NCI-H748 treated with DMSO at 0.1 percent for 48 hours (cell line): ENCODE data around the gene BMP7.

Experiments
- DNase-seq: peaks from one replicate; lab custom pipeline; 2025; lab: John Stamatoyannopoulos, UW

Gene BMP7

DNA sequence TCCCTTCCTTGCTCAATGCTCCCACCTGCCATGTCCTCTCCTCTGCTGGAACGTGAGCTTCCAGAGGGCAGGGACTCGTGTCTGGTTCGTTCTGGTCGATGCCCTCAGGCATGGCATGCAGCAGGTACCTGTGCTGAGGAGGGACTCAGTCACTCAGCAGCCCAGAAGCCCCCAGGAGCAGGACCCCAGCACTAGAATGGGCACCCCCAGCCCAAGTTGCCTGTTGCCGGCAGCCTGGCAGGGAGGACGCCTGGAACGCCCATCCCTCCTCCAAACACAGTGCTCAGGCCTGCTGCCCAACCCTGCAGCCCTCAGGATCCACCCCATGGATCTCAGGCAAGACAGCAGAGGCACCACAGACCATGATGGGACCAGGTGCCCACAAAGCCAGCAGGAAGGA, 40.6 kb downstream of the BMP7 start:
- DNase-seq, result no peak

DNA sequence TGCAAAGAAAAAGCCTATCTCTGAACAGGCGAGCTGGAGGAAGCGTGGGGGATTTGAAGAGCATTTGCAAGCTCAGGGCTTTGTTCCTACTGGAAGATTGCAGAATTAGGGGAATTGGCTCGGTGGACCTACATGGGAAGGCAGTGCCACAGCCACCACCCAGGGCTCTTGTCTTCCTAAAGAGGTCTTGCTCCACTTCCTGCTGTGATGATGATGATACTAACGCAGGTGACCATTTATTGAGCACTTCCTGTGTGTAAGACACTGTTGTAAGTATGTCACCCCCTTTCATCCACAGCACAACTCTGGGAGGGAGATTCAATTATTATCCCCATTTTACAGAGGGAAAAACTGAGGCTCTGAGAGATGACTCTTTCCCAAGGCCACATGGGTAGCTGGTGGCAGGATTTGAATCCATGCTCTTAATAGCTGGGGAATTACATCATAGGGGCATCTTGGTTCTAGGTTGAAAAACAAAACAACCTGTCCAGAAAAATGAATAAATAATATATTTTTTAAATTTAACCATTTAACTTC, 41.2 kb downstream of the BMP7 start:
- DNase-seq, result no peak

DNA sequence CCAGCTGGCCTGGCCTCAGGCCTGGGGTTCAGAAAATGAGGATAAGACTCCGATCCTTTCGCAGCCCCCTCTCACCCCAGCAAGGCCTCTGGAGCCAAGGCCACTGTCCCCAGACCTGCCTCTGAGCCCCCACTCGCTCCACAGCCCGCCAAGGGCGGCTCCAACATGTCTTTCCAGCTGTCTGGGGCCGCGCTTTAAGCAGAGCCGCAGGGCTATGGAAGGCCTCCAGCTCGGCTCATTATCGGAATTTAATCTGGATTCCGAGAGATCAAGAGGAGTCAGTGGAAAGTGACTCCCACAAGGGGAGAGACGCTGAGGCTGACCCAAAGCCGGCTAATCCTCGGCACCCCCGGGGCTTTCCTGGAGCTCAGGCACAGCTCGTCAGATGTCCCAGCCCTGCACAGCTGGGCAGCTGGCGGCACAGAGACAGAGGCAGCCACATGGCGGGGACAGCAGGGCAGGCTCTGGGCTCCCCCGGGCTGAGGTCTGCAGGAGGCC, 41.8 kb downstream of the BMP7 start:
- DNase-seq, result no peak

DNA sequence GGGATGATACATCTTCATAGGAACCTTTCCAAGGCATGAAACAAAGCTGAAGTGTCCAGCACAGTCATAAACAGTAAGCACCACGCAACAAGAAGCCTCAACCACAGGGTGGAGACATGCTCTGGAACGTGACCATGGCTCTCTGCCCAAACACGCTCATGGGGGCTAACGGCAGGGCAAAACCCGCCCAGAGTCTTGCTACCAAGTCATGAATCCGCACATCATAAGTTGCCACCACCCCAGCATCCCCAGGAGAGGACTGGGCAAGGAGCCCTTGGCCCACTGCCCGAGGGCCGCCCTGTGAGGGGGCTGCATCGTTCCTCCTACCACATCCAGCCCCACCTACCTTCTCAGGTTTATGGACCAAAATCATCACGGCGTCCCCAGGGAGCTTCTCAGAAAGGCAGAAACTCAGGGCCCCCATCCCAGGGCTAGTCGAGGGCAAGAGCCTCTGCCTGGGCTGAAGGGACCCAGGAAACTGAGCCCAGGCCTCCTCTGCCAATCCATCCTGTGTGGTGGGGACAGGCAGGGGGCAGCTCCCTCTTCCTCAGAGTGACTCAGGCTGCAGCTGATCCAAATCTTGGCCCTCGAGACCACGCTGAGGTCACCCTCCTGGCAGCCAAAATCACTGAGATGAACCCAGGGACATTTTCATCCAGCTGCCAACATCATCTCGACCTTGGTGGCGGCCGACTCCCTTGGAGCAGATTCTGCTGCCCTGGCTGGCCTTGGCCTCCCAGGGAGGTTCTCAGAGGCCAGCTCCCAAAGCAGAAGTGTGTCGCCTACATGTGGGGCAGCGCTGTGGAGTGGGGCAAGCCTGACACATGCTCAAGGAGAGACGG, 42.6 kb downstream of the BMP7 start:
- no peak for DNase-seq

DNA sequence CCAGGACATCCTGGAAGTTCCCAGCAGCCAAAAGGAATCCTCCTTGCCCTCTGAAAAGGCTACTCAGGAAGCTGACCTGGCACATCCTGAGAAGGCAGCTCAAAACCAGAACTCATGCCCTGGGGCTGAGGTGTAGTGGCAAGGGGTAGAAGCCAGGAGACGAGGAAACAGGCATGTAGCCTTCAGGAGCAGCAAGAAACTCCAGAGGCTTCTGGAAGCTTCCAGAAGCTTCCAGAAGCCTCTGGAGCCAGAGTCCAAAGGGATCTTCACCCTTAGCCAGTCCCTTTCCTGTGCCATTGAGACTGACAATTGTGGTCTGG, 43.9 kb downstream of the BMP7 start:
- no peak for DNase-seq

DNA sequence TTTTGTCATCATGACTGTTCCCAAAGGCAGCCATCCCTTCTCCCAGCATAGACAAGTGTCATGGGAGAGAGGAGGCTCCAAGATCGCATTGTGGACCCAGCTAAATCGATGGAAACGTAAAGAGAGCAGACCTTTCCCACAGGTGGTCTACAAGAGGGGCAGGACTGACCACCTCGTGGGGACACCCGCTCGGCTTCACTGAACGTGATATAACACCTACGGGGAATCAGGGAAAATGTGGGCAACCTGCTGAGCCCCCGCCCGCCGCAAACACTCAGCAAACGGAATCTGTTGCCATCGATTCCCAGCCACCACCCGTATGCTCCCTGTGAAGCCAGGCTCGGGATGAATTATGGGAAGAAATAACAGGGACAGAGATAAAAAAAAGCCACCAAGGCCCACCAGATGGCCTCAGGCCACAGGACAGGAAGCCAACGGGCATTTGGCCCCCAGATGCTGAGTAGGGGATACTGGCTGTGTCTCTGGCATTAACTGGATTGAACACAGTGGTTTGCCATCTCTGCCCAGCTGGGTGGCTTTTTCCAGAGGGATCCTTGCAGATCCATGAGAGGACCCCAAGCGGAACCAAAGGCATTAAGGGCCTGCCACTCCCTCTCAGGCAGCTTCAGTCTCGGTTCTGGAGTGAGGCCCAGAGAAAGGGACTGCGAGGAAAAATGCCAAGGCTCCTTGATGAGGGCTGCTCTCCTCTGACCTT, 44.4 kb downstream of the BMP7 start:
- DNase-seq, result no peak

DNA sequence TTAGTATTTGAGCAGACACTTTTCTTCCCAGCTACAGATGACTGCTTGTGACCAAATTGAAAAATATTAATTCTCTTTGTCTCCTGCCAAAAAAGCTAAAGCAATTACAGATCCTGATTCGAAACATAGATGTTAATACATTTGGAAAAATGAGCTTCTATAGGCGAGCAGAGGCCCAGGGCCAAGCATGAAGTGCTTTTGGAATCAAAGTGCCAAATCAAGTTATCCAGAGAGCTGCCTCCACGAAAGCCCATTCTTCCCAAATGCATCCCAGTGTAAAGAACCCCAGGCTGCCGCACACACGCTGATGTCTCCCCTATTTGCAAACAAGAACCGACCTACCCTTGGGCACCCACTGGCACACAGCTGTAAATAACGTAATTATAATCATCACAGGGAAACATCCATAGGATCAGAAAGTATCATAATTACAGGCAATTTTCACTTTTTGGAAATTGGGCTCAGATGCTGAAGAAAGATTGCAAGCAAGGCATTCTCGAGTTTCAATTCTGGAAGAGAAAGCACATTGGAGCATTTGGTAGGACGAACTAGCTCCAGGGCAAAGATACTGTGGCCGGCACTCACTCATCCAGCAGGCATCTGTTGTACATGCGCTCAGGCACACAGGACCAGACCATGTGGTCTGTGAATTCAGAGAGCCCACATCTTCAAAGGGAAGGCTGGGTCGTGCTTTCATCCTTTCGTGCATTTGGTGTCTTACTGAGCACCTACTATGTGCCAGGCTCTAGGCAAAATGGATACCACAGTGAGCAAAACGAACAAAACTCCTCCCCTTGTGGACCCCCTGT, 45.9 kb downstream of the BMP7 start:
- no peak for DNase-seq

DNA sequence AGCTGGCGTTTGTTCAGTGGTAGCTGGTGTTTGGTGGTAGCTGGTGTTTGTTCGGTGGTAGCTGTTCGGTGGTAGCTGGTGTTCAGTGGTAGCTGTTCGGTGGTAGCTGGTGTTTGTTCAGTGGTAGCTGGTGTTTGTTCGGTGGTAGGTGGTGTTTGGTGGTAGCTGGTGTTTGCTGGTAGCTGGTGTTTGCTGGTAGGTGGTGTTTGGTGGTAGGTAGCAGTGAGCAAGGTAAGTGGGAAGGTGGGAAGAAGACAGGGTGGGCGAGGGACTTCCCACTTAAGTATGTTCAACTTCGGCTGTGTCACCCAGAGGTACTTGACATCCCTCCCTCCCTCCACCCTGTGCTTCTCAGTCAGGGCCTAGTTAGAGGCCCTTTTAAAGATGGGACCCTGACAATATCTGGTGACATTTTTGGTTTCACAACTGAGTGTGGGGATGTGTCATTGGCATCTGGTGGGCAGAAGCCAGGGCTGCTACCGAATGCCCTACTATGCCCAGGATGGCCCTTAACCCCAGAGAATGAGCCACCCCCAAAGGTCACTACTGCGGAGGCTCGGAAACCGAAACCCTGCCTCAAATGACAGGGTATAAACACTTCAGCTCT, 47.3 kb downstream of the BMP7 start:
- no peak for DNase-seq

DNA sequence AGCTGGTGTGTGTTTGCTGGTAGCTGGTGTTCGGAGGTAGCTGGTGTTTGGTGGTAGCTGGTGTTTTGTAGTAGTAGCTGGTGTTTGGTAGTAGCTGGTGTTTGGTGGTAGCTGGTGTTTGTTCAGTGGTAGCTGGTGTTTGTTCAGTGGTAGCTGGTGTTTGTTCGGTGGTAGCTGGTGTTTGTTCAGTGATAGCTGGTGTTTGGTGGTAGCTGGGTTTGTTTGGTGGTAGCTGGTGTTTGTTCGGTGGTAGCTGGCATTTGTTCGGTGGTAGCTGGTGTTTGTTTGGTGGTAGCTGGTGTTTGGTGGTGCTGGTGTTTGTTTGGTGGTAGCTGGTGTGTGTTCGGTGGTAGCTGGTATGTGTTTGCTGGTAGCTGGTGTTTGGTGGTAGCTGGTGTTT, 48.0 kb downstream of the BMP7 start:
- DNase-seq, result no peak

DNA sequence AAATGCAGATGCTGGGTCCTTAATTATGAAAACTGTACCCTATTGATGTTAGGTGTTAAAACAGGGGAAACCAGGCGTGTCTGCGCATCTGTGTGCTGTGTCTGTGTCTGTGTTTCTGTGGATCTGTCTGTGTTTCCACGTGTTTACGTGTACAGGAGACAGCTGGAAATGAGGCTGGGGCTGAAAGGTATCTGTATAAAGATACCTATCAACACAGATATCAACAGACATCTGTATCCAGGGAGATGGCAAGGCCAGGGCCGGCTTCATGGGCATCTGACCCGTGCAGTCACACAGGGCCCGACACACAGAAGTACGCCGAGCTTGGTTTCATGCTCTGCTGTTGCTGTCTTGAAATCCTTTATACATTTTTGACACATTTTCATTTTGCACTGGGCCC, 48.6 kb downstream of the BMP7 start:
- DNase-seq, result no peak

DNA sequence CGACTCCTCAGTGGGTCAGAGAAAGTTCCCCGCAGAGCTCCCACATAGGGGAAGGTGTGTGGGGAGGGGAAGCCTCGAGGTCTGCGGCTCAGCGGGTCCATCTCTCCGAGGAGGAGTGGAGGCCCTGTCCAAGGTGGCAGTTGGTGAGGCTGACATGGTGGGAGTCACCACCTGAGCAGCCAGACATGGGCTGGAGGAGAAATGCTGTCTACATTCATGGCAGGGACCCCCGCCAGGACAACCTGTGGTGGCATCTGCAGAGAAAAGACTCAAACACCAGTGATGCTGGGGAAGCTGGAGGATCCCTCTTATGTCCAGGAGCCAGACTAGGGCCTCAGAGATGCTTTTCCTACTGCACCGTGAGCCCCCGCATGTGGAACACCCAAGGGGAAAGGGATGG, 49.8 kb downstream of the BMP7 start:
- no peak for DNase-seq

DNA sequence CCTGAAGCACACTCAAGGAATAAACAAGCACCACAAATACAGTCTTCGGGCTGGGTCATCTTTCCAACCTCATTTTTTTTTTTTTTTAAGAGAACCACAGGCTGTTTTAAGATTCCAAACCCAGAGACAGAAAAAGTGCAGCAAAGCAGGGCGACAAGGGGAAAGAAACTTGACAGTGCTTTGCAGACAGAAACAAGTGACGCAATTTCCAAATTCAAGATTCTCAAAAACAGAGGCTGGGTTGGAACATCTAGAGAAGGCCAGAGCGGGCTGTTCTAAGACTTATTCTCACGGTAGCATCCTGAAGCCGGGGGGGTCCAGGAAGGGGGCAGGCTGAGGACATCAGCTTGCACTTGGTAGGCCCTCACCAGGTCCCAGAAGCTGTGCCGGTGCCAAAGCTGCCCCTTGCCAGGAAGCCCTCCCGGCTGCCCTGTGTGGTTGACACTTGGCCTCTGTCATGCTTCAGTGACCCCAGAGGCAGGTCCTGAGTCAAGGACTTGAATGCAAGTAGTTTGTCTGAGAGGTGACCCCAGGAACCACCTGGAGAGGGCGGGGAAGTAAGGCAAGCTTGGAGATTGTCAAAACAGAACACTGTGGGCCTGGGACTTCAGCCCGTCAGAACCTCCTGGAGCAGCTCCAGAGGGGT, 50.5 kb downstream of the BMP7 start:
- DNase-seq, result no peak

DNA sequence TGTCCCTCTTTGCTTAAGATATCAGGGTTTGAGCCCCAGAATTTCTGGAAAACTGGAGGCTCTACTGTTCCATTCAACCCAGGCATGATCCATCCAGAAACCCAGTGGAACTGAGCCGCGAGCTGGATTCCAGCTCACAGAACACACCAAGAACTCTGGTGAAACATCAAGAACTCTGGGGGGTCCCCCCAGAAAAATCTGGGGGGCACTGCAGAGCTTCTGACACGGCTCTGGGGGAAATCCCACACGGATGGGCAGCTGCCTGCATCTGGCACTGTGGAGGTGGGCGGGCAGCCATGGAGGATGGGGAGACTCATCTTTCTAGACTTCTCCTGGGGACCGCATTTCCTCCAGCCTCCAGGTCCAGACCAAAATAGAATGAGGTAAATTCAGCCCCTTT, 51.0 kb downstream of the BMP7 start:
- no peak for DNase-seq

DNA sequence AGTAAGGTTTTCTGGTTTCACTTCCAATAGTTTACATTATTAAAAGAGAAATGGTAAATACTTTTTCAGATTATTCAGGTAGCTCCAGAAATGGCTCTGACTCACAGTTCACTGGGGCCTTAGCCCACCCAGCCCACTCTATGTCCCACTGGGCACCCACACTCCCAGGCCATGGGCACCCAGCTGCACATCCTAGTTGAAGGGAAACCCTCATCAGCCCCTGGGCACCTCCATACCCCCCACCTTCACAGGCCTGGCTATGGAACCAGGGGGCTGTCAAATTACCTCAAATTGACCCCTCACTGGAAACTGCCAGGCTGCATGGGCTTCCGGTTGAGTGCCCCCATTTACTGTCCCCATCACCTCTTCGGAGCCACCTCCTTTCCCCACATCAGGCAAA, 51.5 kb downstream of the BMP7 start:
- DNase-seq, result no peak

DNA sequence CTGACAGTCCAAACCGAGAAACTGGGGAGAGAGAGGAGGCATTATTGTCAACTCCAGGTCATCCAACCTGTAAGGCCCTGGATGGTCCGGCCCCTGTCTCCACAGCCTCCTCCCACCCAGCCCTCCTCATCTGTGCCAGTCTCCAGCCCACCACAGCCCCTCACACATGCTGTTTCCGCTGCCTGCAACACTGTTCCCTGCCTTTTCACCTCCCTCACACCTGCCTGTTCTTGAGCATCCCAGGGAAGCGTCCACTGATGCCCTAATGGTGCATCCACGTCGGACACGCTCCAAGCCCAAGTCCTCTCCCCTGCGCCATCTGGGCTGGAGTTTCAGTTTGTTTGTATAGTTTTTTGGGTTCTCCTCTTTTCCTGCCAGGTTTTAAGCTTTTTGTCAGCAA, 52.0 kb downstream of the BMP7 start:
- DNase-seq, result no peak

DNA sequence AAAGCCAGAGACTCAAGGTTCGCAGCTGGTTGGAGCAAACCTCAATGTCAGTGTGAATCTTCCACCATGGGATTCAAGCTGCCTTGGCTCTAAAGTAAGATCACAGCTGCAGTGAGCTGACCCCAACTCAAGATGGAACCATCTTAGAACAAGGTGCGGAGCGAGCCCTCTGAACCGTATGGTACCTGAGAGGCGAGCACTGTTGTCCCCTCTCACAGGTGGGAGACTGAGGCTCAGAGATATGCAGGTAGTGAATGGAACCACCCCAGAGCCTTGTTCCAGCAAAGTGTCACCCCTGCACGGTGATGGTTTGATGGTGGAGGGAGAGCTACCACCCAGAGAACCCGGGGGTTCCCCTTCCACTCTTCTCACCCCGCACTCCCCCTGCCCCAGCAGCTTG, 52.5 kb downstream of the BMP7 start:
- DNase-seq, result no peak

DNA sequence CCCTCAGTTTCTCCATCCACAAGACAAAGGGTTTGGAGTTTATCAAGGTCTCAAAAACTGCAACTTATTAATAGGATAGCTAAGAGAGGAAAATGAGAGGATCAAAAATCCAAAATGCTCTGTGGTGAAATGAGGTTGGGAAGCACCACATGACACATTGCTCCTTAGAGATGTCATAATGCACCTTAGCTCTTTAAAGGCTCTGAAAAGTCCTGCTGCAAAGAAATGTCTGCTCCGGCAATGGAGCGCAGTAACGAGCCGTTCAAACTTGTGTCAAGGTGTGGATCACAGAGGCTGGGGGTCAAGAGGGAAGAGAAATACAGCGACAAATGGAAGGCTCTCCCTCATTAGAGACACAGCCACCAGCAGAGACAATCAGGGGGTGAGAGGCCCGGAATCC, 53.1 kb downstream of the BMP7 start:
- DNase-seq, result no peak

DNA sequence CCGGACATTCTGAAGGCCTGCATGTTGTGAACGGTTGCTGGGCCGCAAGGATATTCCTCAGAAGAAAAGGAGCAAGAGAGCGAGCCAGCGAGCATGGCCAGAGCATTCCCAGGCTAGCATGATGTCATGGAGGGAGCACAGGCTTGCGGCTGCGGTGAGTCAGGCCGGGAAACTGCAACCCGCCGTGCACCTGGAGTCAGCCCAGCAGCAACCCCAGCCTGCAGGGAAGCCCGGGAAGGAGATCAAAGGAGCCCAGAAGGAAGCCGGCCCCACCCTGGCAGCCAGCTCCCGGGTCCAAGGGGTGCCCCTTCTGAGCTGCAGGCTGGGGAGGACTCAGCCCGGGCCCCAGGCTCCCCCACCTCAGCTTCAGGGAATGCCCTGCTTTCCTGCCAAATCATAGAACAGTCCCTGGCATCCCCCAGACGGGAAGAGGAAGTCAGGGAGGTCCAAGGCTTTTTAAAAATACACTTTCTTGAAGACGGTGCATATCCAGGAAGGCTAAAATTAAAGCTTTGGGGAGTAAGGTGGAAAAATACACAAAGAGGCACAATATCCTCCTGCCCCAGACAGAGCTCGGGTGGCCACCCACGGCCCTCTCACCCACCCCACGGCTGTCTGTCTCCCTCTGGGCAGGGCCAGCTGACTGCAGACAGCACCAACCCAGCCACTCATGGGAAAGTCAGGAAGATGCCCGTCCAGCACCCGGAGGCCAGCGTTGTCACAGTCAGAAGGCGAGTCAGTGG, 53.7 kb downstream of the BMP7 start:
- no peak for DNase-seq

DNA sequence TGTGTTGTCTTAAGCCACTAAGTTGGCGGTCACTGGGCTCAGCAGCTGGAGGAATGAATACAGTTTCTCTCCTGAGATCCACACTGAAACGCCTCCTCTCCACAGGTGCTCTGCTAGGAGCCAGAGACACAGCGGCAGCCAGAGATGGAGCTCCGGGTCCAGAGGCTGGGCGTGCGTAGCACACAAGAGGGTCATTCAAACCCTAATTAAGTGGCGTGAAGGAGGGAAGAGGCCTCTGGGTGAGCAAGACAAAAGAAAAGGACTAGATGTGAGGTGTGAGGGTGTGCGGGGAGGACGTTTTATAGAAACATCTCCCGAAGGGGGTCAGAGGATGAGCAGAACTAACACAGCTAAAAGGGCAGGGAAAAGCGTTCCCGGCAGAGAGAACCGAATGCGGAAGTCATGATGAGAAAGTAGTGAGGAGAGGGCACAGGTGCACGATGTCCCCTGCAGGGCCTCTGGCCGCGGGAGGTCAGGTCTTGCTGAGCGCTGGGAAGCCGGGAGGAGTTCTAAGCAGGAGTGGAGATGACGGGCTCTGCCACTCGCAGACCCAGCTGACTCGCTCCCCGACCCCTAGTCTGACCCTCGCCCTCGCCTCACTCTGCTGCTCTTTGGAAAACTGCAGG, 54.4 kb downstream of the BMP7 start:
- DNase-seq, result no peak

DNA sequence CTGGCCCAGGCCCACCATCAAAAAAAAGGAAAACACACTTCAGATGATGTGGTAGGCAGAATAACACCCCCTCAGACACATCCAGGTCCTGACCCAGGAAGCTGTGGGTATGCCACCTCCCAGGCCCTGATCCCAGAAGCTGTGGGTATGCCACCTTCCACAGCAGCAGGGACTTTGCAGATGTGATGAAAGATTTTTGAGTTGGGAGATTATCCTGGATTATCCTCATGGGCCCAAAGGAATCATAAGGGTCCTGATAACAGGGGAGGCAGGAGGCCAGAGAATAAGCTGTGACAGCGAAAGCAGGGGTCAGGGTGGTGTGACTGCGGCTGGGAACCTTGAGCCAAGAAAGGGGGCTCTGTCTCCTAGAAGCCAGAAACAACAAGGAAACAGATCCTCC, 55.0 kb downstream of the BMP7 start:
- DNase-seq, result no peak

DNA sequence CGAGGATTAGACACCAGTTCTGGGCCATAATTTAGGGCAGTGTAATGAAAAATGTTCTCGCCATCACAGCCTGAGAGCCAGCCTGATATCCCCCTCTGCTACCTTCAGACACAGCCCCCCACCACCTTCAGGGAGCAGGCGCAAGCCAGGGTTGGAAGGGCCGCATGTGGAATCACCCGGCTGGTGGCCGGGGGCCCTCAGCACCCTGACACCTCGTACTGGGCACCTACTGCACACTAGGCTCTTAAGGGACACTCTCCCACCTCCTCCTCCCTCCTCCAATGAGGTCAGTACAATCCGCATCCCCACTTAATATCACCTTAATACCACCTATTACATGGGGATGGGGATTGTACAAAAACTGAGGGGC, 55.5 kb downstream of the BMP7 start:
- DNase-seq, result no peak
